GM21367 (cell line): Measurements from ENCODE around the gene RNF40.

ENCODE experiments used
- ATAC-seq: cut with Tn5 transposase; IDR thresholded peaks from one replicate; pipeline ENCODE4 v1.9.1; 2021; ENCODE audit not compliant: unreplicated experiment

Gene RNF40

DNA sequence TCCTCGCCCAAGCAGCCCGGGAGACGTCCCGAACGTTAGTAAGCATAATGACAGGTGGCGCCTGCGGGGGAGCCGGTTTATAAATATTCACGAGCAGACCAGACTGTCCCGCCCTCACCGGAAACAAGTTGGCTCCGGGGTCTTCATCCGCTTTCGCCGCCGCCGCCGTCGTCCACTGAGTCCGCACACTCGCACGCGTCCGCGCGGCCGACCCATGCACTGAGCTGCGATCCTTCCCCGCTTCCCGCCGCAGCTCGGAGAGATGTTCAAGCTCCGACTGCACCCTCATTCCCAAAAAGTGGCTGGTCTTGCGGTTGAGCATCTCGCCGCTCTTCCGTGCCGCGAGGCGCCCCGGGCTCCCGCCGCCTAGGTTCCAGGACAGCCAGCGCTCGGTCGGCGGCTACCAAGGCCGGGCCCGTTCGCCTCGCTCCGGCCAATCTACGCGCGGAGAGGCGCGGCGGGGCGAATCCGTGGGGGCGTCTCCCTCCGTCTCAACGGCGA is 645 bp upstream of the RNF40 start:
- ATAC-seq = no peak

DNA sequence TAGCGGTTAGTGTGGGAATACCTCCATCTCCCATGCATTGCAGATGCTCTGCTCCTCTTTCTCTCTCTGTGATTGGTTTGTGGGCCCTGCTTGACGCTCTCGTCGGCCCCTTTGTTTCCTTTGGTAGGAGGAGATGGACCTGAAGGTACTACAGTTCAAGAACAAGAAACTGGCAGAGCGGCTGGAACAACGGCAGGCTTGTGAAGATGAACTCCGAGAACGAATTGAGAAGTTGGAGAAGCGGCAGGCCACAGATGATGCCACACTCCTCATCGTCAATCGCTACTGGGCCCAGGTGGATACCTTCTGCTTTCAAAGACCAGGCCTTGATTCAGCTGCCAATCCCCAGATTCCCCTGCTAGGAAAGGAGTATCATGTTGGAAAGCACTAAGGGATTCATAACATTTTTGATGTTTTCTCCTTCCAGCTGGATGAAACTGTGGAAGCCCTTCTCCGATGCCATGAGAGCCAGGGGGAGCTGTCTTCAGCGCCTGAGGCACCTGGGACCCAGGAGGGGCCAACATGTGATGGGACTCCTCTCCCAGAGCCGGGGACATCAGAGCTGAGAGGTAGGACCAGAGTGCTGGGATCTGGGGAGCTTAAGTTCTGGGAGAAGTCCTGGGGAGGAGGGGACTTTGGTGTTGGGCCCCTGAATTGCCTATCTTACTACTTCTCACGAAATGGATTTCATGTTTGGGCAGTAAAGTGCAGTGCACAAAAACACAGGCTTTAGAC is 1.0 kb downstream of the RNF40 start:
- ATAC-seq = no peak

- no peak for ATAC-seq
Measured at GRCh38 chr16:30764086-30764485, 2.0 kb downstream of the RNF40 start.

GRCh38 chr16:30764816-30765465 is 2.8 kb downstream of the RNF40 start:
- no peak for ATAC-seq

DNA sequence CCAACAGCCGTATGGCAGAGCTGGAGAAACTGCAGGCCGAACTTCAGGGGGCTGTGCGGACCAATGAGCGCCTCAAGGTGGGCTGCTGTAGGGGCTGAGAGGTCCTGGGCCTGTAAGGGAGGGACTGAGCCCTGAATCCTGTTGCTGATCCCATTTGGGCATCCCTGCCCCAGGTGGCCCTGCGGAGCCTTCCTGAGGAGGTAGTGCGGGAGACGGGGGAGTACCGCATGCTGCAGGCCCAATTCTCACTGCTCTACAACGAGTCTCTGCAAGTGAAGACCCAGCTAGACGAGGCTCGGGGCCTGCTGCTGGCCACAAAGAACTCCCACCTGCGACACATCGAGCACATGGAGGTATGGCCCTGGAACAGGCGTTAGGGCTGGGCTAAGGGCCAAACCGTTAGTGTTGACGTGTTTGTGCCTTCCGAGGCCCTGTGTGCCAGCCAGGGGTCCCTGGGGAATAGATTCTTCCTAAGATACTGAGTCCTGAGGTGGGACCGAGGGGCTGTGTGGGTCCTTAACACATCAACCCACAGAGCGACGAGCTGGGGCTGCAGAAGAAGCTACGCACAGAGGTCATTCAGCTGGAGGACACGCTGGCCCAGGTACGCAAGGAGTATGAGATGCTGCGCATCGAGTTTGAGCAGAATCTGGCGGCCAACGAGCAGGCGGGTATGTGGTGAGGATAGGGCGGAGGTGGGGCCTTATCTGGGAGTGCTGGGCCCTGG is 4.2 kb downstream of the RNF40 start:
- no peak for ATAC-seq

- no peak for ATAC-seq
Measured at GRCh38 chr16:30766933-30767284, 4.8 kb downstream of the RNF40 start.

GRCh38 chr16:30767767-30768465 is 5.8 kb downstream of the RNF40 start:
- ATAC-seq = no peak

DNA sequence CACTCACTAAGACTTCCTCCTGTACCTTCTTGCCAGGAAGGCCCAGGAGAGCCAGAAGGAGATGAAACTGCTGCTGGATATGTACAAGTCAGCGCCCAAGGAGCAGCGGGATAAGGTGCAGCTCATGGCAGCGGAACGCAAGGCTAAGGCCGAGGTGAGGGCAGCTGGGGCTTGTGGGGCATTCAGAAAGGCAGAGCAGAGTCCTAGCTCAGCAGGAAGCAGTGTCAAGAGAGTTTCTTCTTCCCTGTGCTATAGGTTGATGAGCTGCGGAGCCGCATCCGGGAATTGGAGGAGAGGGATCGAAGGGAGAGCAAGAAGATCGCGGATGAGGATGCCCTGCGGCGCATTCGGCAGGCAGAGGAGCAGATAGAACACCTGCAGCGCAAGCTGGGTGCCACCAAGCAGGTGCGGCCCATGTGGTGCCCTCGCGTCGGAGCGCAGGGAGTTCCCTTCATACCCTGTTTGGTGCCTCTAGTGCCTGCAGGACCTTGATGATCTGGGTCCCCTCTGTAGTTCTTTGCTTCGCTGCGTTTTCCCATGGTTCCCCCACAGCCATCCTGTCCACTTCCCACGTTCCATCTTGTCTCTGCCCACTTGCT is 6.6 kb downstream of the RNF40 start:
- no peak for ATAC-seq

DNA sequence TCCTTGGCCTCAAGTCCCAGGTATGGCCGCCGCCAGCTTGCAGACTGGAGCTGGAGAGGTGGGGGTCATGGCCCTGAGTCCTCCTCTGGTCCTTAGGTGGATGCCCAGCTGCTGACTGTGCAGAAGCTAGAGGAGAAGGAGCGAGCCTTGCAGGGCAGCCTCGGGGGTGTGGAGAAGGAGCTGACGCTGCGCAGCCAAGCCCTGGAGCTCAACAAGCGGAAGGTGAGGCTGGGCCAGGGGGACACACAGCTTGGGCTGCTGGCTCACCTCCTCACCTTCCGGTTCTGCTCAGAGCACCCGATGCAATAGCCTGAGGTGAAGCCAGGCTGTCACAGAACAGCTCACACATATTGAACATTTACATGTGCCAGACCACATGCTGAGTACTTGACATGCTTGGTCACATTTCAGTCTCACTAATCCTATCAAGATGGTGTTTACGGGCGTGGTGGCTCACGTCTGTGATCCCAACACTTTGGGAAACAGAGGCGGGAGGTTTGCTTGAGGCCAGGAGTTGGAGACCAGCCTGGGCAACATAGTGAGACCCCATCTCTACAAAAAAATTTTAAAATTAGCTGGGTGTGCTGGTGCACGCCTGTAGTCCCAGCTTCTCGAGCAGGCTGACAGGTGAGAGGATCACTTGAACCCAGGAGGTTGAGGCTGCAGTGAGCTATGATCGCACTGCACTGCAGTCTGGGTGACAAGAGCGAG is 7.4 kb downstream of the RNF40 start:
- no peak for ATAC-seq

DNA sequence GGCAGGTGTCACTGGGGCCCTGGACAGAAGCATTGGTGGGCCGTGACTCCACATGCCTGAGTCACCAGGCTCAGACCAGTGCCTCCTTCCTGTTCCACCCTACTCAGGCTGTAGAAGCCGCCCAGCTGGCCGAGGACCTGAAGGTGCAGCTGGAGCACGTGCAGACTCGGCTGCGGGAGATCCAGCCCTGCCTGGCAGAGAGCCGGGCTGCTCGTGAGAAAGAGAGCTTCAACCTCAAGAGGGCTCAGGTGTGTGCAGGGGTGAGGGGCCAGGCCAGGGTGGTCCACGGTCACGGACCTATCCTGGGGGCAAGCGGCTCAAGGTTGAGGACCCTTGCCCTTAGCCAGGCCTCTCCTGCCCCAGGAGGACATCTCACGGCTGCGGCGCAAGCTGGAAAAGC is 9.6 kb downstream of the RNF40 start:
- no peak for ATAC-seq

- no peak for ATAC-seq
Measured at GRCh38 chr16:30773826-30774225, 11.7 kb downstream of the RNF40 start.

GRCh38 chr16:30774367-30775130 is 12.4 kb downstream of the RNF40 start:
- ATAC-seq = no peak

- no peak for ATAC-seq
Measured at GRCh38 chr16:30775131-30775391, 12.9 kb downstream of the RNF40 start.

GRCh38 chr16:30775392-30776188 is 13.5 kb downstream of the RNF40 start:
- ATAC-seq = peak; percentile 46

DNA sequence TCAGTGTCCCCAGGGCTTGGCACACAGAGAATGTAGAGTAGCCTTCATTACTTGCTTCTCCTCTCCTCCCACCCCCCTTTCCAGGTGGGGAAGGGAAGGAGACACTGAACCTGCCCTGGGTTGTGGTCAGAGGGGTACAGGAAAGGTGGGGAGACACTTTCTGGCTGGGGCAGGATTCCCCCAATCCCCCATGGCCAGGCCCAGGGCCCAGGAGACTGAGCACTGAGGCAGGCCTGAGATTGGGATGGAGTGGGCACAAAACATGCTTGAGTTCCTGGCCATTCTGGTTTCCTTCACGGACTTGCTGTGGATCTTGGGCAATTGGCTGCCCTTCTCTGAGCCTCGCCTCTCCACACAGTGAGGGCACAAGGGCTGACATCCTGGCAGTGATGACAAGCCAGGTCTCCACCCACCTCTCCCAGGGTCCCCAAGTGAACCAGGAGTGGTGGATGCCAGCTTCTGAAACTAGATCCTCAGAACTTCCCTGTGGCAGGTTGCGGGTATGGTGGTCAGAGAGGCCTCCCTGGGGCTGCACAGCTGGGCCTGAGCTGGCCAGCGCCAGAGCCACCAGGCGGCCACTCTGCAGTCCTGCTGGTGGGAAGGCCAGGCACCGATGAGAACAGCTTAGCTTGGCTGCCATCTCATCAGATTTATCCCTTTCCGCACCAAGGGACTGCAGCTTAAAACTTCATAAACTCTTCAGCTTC is 15.6 kb downstream of the RNF40 start:
- no peak for ATAC-seq

GRCh38 chr16:30778549-30779244 is 16.6 kb downstream of the RNF40 start:
- no peak for ATAC-seq

DNA sequence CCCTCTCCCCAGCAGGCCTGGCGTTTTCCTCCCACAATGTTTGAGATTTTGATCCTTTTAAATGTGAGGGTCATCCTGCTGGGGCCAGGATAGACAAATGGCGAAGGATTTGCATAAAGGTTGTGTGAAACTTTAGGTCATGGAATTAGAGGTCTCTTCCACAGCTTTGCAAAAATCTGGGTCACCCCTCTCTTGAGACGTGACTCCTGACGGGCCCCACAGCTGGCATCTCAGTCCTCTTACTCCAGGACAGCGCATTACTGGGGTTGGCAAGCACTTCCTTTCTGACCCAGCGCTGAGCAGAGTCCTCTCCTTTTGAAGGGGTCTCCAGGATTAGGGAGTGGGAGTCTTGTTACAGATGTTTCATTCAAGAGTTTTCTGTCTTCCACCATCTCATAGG is 17.5 kb downstream of the RNF40 start:
- ATAC-seq = no peak

- ATAC-seq = no peak
Measured at GRCh38 chr16:30780021-30780420, 17.9 kb downstream of the RNF40 start.
